HepG2 (cell line): ENCODE measurements around the gene PLXNA1. TPM values are rescaled to one million over a fixed set of nuclear protein-coding genes. Genes with fewer than 3 reads are reported as not detected.

Source experiments
- ARHGAP35 ChIP-seq: sonication (generic); formaldehyde crosslinking; IDR thresholded peaks from 2 replicates; pipeline ENCODE4 v1.9.0; 2022; ENCODE audit warnings: mild to moderate bottlenecking, inconsistent platforms, moderate library complexity, missing genetic modification reagents, borderline replicate concordance
- FOXP4 ChIP-seq: sonication (generic); formaldehyde crosslinking; IDR thresholded peaks from 2 replicates; pipeline ENCODE4 v1.4.0; 2020; ENCODE audit warnings: missing genetic modification reagents
- HHEX ChIP-seq: IDR thresholded peaks from 2 replicates; pipeline ENCODE4 v1.6.1; 2016; ENCODE audit warnings: control low read depth
- HOXD1 ChIP-seq: sonication (generic); formaldehyde crosslinking; IDR thresholded peaks from 2 replicates; pipeline ENCODE4 v1.5.0; 2020; ENCODE audit warnings: missing genetic modification reagents
- RFX1 ChIP-seq: fragments of 450-650 bp; IDR thresholded peaks from 2 replicates; pipeline ENCODE4 v1.6.1; 2017
- STAG1 ChIP-seq: sonication (generic); formaldehyde crosslinking; IDR thresholded peaks from 2 replicates; pipeline ENCODE4 v1.4.0; 2020; ENCODE audit warnings: missing genetic modification reagents
- ZNF296 ChIP-seq: sonication (generic); formaldehyde crosslinking; conservative IDR thresholded peaks from 2 replicates; pipeline ENCODE4 v1.5.0; 2020; ENCODE audit warnings: mild to moderate bottlenecking, missing genetic modification reagents
- ZNF703 ChIP-seq: sonication (generic); formaldehyde crosslinking; IDR thresholded peaks from 2 replicates; pipeline ENCODE4 v1.5.1; 2020; ENCODE audit warnings: missing genetic modification reagents, mild to moderate bottlenecking, moderate library complexity, borderline replicate concordance
- polyA plus RNA-seq, 8 experiments: library from polyadenylated mRNA; depleted of rRNA in 3 of 8; stranded (reverse) in 7 of 8; unstranded in 1 of 8; fragments of >200 nt; fragmentation: Illumina TruSeq in 4 of 8; extraction: Trizol in 4 of 8; gene quantifications; 2 replicates each; pipeline versions ENCODE4 v1.2.1 to v1.2.3, GENCODE V29; 2011 to 2016; ENCODE audit warnings: low read depth in 4 of 8, missing spikeins in 1 of 8, mixed read lengths in 1 of 8; ENCODE audit not compliant: insufficient read depth in 1 of 8
- total RNA-seq, 5 experiments: library from RNA; depleted of rRNA; stranded (reverse); fragments of >200 nt; fragmentation: Illumina TruSeq; extraction: Trizol; gene quantifications; 2 replicates each; pipeline ENCODE4 v1.2.3, GENCODE V29; 2016; ENCODE audit warnings: low read depth in 1 of 5
- TF ChIP-seq, protein P1 (sequence below): sonication (generic); formaldehyde crosslinking; IDR thresholded peaks from 2 replicates; pipeline ENCODE4 v1.4.0; 2020; ENCODE audit warnings: missing genetic modification reagents
- TF ChIP-seq, protein P2 (sequence below): sonication (generic); formaldehyde crosslinking; IDR thresholded peaks from 2 replicates; pipeline ENCODE4 v1.5.0; 2020; ENCODE audit warnings: mild to moderate bottlenecking, missing genetic modification reagents
- TF ChIP-seq, protein P3 (sequence below): sonication (generic); formaldehyde crosslinking; IDR thresholded peaks from 2 replicates; pipeline ENCODE4 v1.4.0; 2020; ENCODE audit warnings: missing genetic modification reagents, borderline replicate concordance
- TF ChIP-seq, protein P4 (sequence below): sonication (generic); IDR thresholded peaks from 2 replicates; pipeline ENCODE4 v1.6.1; 2016; ENCODE audit warnings: low read depth, borderline replicate concordance

Gene PLXNA1
- total and polyA plus RNA-seq, 2 of the 13 experiments (the other 11 are each of a cell fraction or from before 2014, with no cell fraction given) = 16.6 to 18.2 TPM

DNA sequence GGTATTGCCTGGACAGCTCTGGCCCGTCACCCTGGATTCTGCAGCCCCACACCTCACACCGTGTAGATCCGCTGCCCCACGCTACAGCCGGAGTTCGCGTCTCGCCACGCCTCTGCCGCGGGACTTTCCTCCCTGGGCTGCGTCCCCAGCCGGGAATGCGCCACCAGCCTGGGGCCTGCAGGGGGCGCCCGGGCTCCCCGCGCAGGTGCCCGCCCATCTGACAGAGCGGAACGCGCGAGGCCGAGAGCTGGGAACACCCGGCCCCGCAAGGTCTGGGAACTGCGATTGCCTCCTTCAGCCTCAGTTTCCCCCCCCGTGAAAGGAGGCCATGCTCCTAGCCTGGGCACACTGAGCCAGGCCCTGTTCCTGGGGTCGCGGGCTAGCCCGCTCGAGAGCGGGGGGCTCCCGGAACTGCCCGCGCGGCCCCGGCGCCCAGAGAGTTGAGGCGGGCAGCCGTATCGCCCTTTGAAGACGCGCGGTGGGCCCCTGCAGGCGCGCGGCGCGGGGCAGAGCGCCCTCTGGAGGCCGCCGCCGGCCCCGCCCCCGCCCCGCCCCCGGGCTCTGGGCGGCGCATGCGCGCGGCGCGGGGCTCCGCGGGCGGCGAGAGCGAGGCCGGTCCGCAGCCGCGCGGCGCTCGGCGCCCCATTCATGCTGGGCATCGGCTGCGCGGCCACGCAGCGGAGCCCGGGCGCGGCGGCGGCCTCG lies at the start of gene PLXNA1 (continued):
- TF ChIP-seq, protein P1, sequence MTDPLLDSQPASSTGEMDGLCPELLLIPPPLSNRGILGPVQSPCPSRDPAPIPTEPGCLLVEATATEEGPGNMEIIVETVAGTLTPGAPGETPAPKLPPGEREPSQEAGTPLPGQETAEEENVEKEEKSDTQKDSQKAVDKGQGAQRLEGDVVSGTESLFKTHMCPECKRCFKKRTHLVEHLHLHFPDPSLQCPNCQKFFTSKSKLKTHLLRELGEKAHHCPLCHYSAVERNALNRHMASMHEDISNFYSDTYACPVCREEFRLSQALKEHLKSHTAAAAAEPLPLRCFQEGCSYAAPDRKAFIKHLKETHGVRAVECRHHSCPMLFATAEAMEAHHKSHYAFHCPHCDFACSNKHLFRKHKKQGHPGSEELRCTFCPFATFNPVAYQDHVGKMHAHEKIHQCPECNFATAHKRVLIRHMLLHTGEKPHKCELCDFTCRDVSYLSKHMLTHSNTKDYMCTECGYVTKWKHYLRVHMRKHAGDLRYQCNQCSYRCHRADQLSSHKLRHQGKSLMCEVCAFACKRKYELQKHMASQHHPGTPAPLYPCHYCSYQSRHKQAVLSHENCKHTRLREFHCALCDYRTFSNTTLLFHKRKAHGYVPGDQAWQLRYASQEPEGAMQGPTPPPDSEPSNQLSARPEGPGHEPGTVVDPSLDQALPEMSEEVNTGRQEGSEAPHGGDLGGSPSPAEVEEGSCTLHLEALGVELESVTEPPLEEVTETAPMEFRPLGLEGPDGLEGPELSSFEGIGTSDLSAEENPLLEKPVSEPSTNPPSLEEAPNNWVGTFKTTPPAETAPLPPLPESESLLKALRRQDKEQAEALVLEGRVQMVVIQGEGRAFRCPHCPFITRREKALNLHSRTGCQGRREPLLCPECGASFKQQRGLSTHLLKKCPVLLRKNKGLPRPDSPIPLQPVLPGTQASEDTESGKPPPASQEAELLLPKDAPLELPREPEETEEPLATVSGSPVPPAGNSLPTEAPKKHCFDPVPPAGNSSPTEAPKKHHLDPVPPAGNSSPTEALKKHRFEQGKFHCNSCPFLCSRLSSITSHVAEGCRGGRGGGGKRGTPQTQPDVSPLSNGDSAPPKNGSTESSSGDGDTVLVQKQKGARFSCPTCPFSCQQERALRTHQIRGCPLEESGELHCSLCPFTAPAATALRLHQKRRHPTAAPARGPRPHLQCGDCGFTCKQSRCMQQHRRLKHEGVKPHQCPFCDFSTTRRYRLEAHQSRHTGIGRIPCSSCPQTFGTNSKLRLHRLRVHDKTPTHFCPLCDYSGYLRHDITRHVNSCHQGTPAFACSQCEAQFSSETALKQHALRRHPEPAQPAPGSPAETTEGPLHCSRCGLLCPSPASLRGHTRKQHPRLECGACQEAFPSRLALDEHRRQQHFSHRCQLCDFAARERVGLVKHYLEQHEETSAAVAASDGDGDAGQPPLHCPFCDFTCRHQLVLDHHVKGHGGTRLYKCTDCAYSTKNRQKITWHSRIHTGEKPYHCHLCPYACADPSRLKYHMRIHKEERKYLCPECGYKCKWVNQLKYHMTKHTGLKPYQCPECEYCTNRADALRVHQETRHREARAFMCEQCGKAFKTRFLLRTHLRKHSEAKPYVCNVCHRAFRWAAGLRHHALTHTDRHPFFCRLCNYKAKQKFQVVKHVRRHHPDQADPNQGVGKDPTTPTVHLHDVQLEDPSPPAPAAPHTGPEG (CRISPR knock-in tag) = no peak
- TF ChIP-seq, protein P2, sequence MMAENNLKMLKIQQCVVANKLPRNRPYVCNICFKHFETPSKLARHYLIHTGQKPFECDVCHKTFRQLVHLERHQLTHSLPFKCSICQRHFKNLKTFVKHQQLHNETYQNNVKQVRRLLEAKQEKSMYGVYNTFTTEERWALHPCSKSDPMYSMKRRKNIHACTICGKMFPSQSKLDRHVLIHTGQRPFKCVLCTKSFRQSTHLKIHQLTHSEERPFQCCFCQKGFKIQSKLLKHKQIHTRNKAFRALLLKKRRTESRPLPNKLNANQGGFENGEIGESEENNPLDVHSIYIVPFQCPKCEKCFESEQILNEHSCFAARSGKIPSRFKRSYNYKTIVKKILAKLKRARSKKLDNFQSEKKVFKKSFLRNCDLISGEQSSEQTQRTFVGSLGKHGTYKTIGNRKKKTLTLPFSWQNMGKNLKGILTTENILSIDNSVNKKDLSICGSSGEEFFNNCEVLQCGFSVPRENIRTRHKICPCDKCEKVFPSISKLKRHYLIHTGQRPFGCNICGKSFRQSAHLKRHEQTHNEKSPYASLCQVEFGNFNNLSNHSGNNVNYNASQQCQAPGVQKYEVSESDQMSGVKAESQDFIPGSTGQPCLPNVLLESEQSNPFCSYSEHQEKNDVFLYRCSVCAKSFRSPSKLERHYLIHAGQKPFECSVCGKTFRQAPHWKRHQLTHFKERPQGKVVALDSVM = no peak
- TF ChIP-seq ZNF296 (CRISPR knock-in tag) (no peak), STAG1 (CRISPR knock-in tag) (peak; percentile 36; the same call in 1 of the 2 replicates), RFX1 (no peak), FOXP4 (CRISPR knock-in tag) (no peak), ZNF703 (CRISPR knock-in tag) (no peak), HHEX (CRISPR knock-in tag) (no peak), ARHGAP35 (CRISPR knock-in tag) (peak; percentile 67; the same call in 1 of the 2 replicates), HOXD1 (CRISPR knock-in tag) (peak; percentile 41; the same call in 1 of the 2 replicates)
- TF ChIP-seq, protein P3, sequence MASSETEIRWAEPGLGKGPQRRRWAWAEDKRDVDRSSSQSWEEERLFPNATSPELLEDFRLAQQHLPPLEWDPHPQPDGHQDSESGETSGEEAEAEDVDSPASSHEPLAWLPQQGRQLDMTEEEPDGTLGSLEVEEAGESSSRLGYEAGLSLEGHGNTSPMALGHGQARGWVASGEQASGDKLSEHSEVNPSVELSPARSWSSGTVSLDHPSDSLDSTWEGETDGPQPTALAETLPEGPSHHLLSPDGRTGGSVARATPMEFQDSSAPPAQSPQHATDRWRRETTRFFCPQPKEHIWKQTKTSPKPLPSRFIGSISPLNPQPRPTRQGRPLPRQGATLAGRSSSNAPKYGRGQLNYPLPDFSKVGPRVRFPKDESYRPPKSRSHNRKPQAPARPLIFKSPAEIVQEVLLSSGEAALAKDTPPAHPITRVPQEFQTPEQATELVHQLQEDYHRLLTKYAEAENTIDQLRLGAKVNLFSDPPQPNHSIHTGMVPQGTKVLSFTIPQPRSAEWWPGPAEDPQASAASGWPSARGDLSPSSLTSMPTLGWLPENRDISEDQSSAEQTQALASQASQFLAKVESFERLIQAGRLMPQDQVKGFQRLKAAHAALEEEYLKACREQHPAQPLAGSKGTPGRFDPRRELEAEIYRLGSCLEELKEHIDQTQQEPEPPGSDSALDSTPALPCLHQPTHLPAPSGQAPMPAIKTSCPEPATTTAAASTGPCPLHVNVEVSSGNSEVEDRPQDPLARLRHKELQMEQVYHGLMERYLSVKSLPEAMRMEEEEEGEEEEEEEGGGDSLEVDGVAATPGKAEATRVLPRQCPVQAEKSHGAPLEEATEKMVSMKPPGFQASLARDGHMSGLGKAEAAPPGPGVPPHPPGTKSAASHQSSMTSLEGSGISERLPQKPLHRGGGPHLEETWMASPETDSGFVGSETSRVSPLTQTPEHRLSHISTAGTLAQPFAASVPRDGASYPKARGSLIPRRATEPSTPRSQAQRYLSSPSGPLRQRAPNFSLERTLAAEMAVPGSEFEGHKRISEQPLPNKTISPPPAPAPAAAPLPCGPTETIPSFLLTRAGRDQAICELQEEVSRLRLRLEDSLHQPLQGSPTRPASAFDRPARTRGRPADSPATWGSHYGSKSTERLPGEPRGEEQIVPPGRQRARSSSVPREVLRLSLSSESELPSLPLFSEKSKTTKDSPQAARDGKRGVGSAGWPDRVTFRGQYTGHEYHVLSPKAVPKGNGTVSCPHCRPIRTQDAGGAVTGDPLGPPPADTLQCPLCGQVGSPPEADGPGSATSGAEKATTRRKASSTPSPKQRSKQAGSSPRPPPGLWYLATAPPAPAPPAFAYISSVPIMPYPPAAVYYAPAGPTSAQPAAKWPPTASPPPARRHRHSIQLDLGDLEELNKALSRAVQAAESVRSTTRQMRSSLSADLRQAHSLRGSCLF (CRISPR knock-in tag) = no peak
- TF ChIP-seq, protein P4, sequence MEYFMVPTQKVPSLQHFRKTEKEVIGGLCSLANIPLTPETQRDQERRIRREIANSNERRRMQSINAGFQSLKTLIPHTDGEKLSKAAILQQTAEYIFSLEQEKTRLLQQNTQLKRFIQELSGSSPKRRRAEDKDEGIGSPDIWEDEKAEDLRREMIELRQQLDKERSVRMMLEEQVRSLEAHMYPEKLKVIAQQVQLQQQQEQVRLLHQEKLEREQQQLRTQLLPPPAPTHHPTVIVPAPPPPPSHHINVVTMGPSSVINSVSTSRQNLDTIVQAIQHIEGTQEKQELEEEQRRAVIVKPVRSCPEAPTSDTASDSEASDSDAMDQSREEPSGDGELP = peak; percentile 56; the same call in 1 of the 2 replicates
